Erythroblast (primary cell): ENCODE measurements around the gene NXT1.
"Not testable (repeated sequence)": the region's sequence is repeated elsewhere in the genome, so short reads cannot be mapped to it uniquely, and the experiment has no call there.

Source experiments
- GATA1 ChIP-seq: IDR thresholded peaks from 2 replicates; pipeline ENCODE4 v1.6.1; 2011; ENCODE audit warnings: low read depth, mild to moderate bottlenecking, control low read depth, low read length, moderate library complexity
- POLR2A ChIP-seq: IDR thresholded peaks from 2 replicates; pipeline ENCODE4 v1.6.1; 2011; ENCODE audit warnings: mild to moderate bottlenecking, low read length

DNA sequence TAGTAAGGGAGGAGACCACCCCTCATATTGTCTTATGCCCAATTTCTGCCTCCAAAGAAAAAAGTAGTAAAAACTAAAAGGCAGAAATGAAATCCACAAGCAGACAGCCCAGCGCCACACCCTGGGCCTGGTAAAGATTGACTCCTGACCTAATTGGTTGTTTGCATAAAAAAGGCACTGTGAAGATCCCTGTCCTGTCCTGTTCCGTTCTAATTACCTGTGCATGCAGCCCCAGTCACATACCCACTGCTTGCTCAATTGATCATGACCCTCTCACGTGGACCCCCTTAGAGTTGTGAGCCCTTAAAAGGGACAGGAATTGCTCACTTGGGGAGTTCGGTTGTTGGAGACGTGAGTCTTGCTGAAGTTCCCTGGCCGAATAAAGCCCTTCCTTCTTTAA, 2.1 kb upstream of the NXT1 start:
- not testable (repeated sequence) for TF ChIP-seq POLR2A, GATA1
